ENCODE data around the gene PHF13. TPM values are rescaled to one million over a fixed set of nuclear protein-coding genes. Genes with fewer than 3 reads are reported as not detected.

The PHF13 gene
- total and polyA plus RNA-seq, 10 of the 15 experiments (the other 5 are each of a cell fraction or from before 2014, with no cell fraction given), result 0.87 to 15.4 (median 5.1) TPM

DNA sequence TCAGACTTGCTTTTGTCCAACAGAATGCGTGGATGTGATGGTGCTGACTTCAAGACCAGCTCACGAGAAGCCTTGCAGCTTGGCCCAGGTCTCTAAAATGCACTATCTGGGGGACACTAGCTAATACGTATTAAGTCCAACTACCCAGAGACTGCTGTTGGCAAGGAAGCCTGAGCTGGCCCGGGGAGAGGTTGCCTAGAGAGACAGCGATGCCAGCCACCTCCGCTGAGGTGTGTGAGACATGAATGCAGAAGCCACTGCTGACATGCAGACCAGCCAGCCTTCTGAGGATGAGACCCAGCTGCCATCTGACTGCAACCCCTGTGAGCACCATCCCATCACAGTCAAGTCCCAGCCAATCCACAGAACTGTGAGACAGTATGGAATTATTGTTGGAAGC, 43.6 kb downstream of the PHF13 start (continued):
- TF ChIP-seq IRF3 (IDR thresholded peaks at IDR 0.05), result no peak
- TF ChIP-seq SIX5 (IDR thresholded peaks at IDR 0.05; ENCODE audit: low read depth, low read length, severe bottlenecking), result no peak

DNA sequence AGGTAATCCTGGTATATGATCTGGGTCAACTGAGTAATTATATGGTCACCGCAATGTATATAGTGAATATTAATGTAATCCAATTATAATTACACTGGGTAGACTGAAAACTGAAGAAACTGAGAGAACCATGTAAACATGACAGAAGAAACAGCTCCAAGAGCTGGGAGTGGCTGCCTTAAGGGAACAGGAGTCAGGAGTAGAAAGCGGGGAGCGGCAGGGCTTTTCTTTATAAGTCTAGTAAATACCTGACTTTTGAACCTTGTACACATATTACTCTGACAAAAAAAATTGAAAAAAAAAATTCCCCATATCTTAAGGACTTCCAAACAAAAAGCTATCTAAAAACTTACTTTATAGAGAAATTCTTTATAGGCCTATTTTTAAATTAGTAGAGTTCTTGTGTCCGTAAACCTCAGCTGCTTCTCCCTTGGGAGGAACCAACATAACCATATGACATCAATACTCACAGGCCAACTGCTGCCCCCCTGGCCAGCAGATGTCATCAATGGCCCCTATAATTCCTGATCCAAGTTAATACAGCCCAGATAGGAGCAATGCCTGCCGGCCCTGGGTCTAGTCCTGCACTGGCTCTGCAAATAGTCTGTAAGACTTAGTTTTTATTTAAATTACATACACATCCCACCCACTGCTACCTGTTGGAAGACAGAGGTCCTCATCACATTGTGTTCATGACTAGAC, 45.0 kb downstream of the PHF13 start:
- H3K79me2 ChIP-seq (ENCODE audit: control insufficient read depth, insufficient read depth, low read length), result no peaks in the 10 kb centered on the region
- H3K4me3 ChIP-seq, result no peak overlapping the region
- RAD21 ChIA-PET (ENCODE audit: unreplicated experiment), result no interaction called here
- BruUV-seq (replicated peaks), result no TSS peak
- H3K27ac ChIP-seq (ENCODE audit: control insufficient read depth, insufficient read depth), result no peak overlapping the region
- SMC1A ChIA-PET (ENCODE audit: uncharacterized antibody, unreplicated experiment), result interaction anchor here (1.3 kb wide), 1 partner anchor 12 kb away, joined by 3 read pairs; no protein-coding TSS in a partner anchor
- ATAC-seq (no peak), FAIRE-seq (no peak), DNase-seq (ENCODE audit: low read depth, low spot score) (no peak)
- 99% methylated on average over 5 of the region's 5 CpGs for WGBS (ENCODE audit: insufficient coverage, insufficient replicate concordance, low lambda C conversion rate, missing lambda C conversion rate)
- no peak overlapping the region for H2AFZ ChIP-seq (ENCODE audit: control insufficient read depth, low read depth, low read length)
- H3K9me3 ChIP-seq (replicated peaks; ENCODE audit: control insufficient read depth, insufficient read depth, low read length), result no peaks in the 10 kb centered on the region
- no peak overlapping the region for H3K9ac ChIP-seq (ENCODE audit: control insufficient read depth, insufficient read depth, low read length)
- H3K36me3 ChIP-seq (ENCODE audit: control insufficient read depth in 2 of 2, insufficient read depth in 2 of 2, low read length in 1 of 2), result peaks cover 4 to 7% of the 10 kb centered on the region in 2 experiments
- H4K20me1 ChIP-seq (ENCODE audit: control insufficient read depth, insufficient read depth), result no peaks in the 10 kb centered on the region
- POLR2A ChIA-PET, result no interaction called here
- H3K27me3 ChIP-seq (replicated peaks in 1 of 2; ENCODE audit: control insufficient read depth in 2 of 2, insufficient read depth in 2 of 2, low read length in 1 of 2), result no peaks in the 10 kb centered on the region
- intact Hi-C loops (cut with micrococcal nuclease; ENCODE audit: unreplicated experiment) (no loop called here), in situ Hi-C loops (cut with MboI) (no loop called here)
- CTCF ChIA-PET, result no interaction called here
- TF ChIP-seq STAT3 (IDR thresholded peaks at IDR 0.05; ENCODE audit: low read depth, low read length) (no peak), FOXK2 (IDR thresholded peaks at IDR 0.05) (no peak), SRF (IDR thresholded peaks at IDR 0.05; ENCODE audit: low read depth in 2 of 2, low read length in 2 of 2) (no peak), NFYA (IDR thresholded peaks at IDR 0.05; ENCODE audit: borderline replicate concordance, low read depth, low read length) (no peak), NR2C2 (IDR thresholded peaks at IDR 0.05; ENCODE audit: borderline replicate concordance, control insufficient read depth, insufficient read length, low read depth) (no peak), EED (IDR thresholded peaks at IDR 0.05; ENCODE audit: low read depth) (no peak), JUND (IDR thresholded peaks at IDR 0.05; ENCODE audit: low read depth, low read length) (no peak), PAX8 (IDR thresholded peaks at IDR 0.05) (no peak), ASH2L (IDR thresholded peaks at IDR 0.05; ENCODE audit: borderline replicate concordance, low read depth) (no peak), YBX1 (IDR thresholded peaks at IDR 0.05) (no peak), BACH1 (IDR thresholded peaks at IDR 0.05; ENCODE audit: borderline replicate concordance) (no peak), SPI1 (IDR thresholded peaks at IDR 0.05; ENCODE audit: borderline replicate concordance, insufficient read depth, low read depth, low read length) (no peak), NR2F1 (conservative IDR thresholded peaks at IDR 0.05) (no peak)
- TF ChIP-seq, protein P1, sequence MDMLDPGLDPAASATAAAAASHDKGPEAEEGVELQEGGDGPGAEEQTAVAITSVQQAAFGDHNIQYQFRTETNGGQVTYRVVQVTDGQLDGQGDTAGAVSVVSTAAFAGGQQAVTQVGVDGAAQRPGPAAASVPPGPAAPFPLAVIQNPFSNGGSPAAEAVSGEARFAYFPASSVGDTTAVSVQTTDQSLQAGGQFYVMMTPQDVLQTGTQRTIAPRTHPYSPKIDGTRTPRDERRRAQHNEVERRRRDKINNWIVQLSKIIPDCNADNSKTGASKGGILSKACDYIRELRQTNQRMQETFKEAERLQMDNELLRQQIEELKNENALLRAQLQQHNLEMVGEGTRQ (IDR thresholded peaks at IDR 0.05; ENCODE audit: borderline replicate concordance, low read depth, low read length), result no peak
- TF ChIP-seq, protein P2, sequence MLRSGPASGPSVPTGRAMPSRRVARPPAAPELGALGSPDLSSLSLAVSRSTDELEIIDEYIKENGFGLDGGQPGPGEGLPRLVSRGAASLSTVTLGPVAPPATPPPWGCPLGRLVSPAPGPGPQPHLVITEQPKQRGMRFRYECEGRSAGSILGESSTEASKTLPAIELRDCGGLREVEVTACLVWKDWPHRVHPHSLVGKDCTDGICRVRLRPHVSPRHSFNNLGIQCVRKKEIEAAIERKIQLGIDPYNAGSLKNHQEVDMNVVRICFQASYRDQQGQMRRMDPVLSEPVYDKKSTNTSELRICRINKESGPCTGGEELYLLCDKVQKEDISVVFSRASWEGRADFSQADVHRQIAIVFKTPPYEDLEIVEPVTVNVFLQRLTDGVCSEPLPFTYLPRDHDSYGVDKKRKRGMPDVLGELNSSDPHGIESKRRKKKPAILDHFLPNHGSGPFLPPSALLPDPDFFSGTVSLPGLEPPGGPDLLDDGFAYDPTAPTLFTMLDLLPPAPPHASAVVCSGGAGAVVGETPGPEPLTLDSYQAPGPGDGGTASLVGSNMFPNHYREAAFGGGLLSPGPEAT (IDR thresholded peaks at IDR 0.05; ENCODE audit: low read depth), result no peak
- H3K4me2 ChIP-seq (ENCODE audit: control insufficient read depth, insufficient read depth), result no peak overlapping the region
- H3K4me1 ChIP-seq (ENCODE audit: control insufficient read depth, insufficient read depth, low read length), result no peaks in the 10 kb centered on the region
